NT2/D1 (cell line): ENCODE data around the gene MTHFSD.

Experiments
- SUZ12 ChIP-seq: IDR thresholded peaks from 2 replicates; pipeline ENCODE4 v1.6.1; 2011; ENCODE audit not compliant: insufficient read length, insufficient read depth; ENCODE audit errors: extremely low read depth
- YY1 ChIP-seq: IDR thresholded peaks from 2 replicates; pipeline ENCODE4 v1.6.1; 2011; ENCODE audit not compliant: insufficient read length, insufficient read depth
- ZNF274 ChIP-seq: IDR thresholded peaks from 2 replicates; pipeline ENCODE4 v1.6.1; 2011; ENCODE audit warnings: mild to moderate bottlenecking, low read depth, low read length

GRCh38 chr16:86584071-86584685 is 29.1 kb upstream of the MTHFSD start:
- TF ChIP-seq YY1, result no peak
- no peak for TF ChIP-seq SUZ12
- TF ChIP-seq ZNF274, result no peak
